LNCaP clone FGC (cell line): ENCODE results near the gene RALGDS.
"Not testable (repeated sequence)": the region's sequence is repeated elsewhere in the genome, so short reads cannot be mapped to it uniquely, and the experiment has no call there.

Experiments
- DNase-seq: peaks from one replicate; pipeline ENCODE4 v3.0.0-alpha.2; 2011; ENCODE audit warnings: low read depth
- H3K4me3 ChIP-seq: 2 replicates; pipeline ENCODE4 v1.5.1; 2011; ENCODE audit warnings: mild to moderate bottlenecking, low read depth, low read length, control low read depth
- TF ChIP-seq, protein P1 (sequence below): IDR thresholded peaks from 2 replicates; pipeline ENCODE4 v1.5.1; 2012; ENCODE audit warnings: mild to moderate bottlenecking; ENCODE audit not compliant: control insufficient read depth, insufficient read depth; ENCODE audit errors: extremely low read depth

Gene RALGDS

DNA sequence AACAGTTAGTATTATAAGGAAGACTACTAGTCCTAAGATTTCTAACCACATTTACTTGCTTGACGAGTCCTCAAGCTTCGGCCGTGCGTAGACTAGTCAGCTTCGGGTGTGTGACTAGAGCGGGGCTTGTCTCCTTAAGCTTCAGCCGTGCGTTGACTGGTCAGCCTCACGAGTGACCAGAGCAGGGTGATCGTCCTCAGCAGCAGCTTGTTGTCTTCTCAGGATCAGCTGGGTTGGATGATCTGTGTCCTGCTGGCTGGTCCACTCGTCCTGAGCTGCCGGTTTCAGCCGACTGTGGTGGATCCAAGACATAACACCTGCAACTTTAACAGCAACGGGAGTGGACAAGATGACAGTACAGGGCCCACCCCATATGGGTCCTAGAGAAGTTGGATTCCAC is 42.6 kb downstream of the RALGDS start:
- no peak overlapping the region for H3K4me3 ChIP-seq
- TF ChIP-seq, protein P1, sequence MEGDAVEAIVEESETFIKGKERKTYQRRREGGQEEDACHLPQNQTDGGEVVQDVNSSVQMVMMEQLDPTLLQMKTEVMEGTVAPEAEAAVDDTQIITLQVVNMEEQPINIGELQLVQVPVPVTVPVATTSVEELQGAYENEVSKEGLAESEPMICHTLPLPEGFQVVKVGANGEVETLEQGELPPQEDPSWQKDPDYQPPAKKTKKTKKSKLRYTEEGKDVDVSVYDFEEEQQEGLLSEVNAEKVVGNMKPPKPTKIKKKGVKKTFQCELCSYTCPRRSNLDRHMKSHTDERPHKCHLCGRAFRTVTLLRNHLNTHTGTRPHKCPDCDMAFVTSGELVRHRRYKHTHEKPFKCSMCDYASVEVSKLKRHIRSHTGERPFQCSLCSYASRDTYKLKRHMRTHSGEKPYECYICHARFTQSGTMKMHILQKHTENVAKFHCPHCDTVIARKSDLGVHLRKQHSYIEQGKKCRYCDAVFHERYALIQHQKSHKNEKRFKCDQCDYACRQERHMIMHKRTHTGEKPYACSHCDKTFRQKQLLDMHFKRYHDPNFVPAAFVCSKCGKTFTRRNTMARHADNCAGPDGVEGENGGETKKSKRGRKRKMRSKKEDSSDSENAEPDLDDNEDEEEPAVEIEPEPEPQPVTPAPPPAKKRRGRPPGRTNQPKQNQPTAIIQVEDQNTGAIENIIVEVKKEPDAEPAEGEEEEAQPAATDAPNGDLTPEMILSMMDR, result no peak
- no peak for DNase-seq

DNA sequence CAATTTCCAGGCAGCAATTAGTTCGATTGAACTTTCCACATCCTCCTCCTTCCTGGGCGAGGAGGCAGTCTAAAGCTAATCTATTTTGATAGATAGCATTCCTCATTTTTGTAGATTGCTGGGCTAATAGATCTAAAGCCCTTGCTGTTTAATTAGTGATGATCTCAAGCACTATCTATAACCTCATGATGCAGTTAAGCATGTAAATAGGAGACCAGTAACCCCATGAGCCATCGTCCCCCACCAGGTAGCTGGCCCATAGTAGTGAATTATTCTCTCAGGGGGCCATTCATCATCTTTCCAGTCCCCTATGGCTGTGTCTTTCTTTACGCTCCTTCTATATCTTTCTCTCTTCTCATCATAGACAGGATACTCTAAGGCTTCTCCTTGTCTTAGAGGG is 44.3 kb downstream of the RALGDS start:
- TF ChIP-seq, protein P1, result no peak
- DNase-seq, result no peak
- no peak overlapping the region for H3K4me3 ChIP-seq

DNA sequence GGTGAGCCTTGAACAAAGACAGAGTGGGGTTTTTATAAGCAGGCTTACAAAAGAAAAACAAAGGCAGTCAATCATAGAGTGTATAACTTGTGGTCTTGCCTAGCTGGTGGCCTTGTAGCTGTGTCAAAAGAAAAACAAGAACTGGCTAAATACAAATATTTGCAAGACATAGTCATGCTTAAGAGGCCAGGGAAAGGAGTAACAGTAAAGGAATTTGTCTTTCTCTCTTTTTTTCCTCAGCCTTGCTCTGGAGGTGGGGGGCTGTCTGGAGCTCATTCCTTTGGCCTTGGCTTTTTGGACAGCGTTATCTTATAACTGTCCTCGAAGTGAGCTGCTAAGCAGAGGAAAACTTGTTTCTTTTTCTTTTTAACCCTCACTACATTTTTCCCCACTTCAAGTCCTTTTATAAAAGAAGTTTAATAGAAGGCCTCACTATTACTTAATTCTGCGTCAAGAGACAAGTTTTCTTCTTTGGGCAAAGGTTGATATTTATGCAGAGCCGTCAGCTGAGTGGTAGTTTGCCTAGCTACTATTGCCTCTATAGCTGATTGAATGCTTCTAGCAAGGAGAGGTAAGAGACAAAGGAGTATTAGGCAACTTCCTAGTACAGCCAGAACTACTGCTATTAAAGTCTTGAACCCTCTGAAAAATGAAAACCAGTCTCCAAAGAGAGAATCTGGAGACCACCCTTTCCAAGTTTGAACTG is 45.0 kb downstream of the RALGDS start:
- TF ChIP-seq, protein P1, result no peak
- DNase-seq, result no peak

DNA sequence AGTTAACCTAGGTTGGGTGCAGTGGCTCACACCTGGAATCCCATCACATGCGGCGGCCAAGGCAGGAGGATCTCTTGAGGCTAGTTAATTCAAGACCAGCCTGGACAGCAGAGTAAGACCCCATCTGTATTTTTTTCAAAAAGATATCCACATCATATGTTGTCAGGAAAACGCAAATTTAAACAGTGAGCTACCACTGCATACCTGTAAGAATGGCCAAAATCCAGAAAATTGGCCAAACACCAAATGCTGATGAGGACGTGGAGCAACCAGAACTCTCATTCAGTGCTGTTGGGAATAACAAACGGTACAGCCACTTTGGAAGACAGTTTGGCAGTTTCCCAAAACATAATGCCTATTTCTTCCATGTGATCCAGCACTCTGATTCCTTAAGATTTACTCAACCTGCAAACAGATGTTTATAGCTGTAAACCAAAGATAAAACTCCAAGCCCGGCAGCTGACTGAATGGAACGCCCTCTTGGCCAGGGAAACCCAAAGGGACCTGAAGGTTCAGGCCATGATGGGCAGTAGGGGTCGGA is 46.9 kb downstream of the RALGDS start:
- TF ChIP-seq, protein P1, result no peak
- no peak for DNase-seq

More for the DNA sequence above, 45.0 kb downstream of the RALGDS start:
- no peak overlapping the region for H3K4me3 ChIP-seq

DNA sequence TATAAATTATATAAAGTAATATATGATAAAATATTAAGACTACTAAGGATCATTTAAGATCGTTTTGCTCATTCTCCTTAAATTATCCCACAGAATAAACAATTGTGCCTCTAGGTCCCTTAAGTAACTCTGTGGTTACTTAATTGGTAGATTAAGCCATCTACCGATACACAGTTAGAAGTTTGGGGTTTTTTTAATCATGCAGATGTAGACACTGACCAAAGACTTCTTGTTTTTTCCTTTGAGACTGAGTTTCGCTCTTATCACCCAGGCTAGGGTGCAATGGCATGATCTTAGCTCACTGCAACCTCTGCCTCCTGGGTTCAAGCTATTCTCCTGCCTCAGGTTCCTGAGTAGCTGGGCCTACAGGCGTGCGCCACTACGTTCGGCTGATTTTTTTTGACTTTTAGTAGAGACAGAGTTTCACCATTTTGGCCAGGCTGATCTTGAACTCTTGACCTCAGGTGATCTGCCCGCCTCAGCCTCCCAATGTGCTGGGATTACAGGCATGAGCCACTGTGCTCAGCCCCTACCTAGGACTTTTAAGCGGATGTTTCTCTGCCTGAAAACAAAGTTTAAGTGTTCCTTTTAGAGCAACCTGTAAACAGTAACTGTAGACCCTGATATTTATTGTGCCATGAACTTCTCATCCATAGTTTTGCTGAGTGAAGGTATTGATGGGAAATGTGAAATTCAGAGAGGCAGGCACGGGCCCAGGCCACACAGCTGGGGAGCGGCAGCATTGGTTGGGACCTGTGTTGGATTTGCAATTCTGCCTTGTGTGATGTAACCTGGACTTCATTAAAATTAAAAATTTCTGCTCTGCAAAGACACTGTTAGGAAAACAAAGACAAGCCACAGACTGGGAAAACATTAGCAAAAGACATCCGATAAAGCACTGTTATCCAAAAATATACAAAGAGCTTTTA is 47.7 kb downstream of the RALGDS start:
- no peak overlapping the region for H3K4me3 ChIP-seq
- DNase-seq, result no peak
- TF ChIP-seq, protein P1, result no peak

More for the DNA sequence above, 46.9 kb downstream of the RALGDS start:
- H3K4me3 ChIP-seq, result no peak overlapping the region

DNA sequence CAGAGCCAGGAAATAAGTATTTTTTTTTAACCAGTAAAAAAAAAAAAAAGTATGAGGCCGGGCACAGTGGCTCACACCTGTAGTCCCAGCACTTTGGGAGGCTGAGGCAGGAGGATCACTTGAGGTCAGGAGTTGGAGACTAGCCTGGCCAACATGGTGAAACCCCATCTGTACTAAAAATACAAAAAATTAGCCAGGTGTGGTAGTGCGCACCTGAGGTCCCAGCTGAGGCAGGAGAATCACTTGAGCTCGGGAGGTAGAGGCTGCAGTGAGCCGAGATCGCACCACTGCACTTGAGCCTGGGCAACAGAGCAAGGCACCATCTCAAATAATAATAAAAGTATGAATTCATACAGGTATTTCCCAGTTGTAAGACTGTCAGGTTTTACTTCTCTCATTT is 48.8 kb downstream of the RALGDS start:
- H3K4me3 ChIP-seq, DNase-seq: not testable (repeated sequence)

DNA sequence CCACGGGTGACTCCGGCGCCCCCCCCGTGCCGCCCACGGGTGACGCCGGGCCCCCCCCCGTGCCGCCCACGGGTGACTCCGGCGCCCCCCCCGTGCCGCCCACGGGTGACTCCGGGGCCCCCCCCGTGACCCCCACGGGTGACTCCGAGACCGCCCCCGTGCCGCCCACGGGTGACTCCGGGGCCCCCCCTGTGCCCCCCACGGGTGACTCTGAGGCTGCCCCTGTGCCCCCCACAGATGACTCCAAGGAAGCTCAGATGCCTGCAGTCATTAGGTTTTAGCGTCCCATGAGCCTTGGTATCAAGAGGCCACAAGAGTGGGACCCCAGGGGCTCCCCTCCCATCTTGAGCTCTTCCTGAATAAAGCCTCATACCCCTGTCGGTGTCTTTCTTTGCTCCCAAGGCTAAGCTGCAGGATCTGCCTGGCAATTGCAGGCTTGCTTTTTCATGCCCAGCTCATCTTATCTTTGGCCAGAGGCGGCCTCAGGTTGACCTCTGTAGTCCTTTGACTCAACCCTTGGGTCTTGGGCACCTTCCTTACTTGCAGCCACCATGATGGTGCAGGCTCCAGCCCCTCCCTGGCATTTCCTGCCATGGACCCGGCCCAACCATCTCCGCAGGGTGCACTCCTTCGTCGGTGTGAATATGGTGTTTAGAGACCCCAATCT is 49.4 kb downstream of the RALGDS start:
- TF ChIP-seq, protein P1, result no peak
- no peak for DNase-seq
- H3K4me3 ChIP-seq, result no peak overlapping the region

DNA sequence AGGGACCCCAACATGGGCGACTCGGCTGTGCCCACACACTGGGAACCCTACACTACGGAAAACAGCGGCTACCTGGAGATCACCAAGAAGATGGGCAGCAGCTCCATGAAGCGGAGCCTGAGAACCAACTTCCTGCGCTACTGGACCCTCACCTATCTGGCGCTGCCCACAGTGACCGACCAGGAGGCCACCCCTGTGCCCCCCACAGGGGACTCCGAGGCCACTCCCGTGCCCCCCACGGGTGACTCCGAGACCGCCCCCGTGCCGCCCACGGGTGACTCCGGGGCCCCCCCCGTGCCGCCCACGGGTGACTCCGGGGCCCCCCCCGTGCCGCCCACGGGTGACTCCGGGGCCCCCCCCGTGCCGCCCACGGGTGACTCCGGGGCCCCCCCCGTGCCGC is 50.1 kb downstream of the RALGDS start:
- not testable (repeated sequence) for H3K4me3 ChIP-seq, DNase-seq

DNA sequence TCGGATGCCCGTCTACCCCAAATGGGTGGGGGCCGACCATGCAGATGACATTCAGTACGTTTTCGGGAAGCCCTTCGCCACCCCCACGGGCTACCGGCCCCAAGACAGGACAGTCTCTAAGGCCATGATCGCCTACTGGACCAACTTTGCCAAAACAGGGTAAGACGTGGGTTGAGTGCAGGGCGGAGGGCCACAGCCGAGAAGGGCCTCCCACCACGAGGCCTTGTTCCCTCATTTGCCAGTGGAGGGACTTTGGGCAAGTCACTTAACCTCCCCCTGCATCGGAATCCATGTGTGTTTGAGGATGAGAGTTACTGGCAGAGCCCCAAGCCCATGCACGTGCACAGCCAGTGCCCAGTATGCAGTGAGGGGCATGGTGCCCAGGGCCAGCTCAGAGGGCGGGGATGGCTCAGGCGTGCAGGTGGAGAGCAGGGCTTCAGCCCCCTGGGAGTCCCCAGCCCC is 50.5 kb downstream of the RALGDS start:
- H3K4me3 ChIP-seq, DNase-seq: not testable (repeated sequence)

DNA sequence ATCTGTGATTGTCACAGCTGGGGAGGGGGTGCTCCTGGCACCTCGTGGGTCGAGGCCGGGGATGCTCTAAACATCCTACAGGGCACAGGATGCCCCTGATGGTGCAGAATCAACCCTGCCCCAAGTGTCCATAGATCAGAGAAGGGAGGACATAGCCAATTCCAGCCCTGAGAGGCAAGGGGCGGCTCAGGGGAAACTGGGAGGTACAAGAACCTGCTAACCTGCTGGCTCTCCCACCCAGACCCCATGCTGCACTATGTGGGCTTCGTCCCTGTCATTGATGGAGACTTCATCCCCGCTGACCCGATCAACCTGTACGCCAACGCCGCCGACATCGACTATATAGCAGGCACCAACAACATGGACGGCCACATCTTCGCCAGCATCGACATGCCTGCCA is 52.6 kb downstream of the RALGDS start:
- H3K4me3 ChIP-seq, DNase-seq: not testable (repeated sequence)
